Neutrophil (primary cell): Measurements from ENCODE around the gene SOX15.
A peak's percentile ranks its signal among the peaks of the same experiment; 100 is the strongest.

Experiments used
- H3K27ac ChIP-seq: fragments of 200-600 bp; sonication (generic); 2 replicates; pipeline ENCODE4 v1.5.1; 2016; ENCODE audit warnings: mild to moderate bottlenecking, moderate library complexity
- H3K27me3 ChIP-seq: fragments of 200-600 bp; sonication (generic); 2 replicates; pipeline ENCODE4 v1.6.0; 2016; ENCODE audit warnings: mild to moderate bottlenecking
- H3K36me3 ChIP-seq: fragments of 200-600 bp; sonication (generic); 2 replicates; pipeline ENCODE4 v1.5.1; 2017
- H3K4me1 ChIP-seq, 2 experiments: fragments of 200-600 bp in 1 of 2; sonication (generic) in 1 of 2; 1 replicate in 1 of 2; 2 replicates in 1 of 2; pipeline versions ENCODE4 v1.5.1 to v1.6.1; 2013 to 2016; ENCODE audit warnings: low read depth in 1 of 2, low read length in 1 of 2, mild to moderate bottlenecking in 1 of 2, moderate library complexity in 1 of 2; ENCODE audit not compliant: control insufficient read depth in 1 of 2, insufficient read depth in 1 of 2
- H3K4me3 ChIP-seq, 2 experiments: fragments of 200-600 bp in 1 of 2; sonication (generic) in 1 of 2; 1 replicate in 1 of 2; 2 replicates in 1 of 2; pipeline ENCODE4 v1.5.1; 2013 to 2016; ENCODE audit warnings: low read depth in 1 of 2, low read length in 1 of 2, mild to moderate bottlenecking in 1 of 2, moderate library complexity in 1 of 2
- H3K9me3 ChIP-seq: fragments of 200-600 bp; sonication (generic); 2 replicates; pipeline ENCODE4 v1.5.1; 2016
- CTCF ChIP-seq: fragments of 200-600 bp; sonication (generic); IDR thresholded peaks from 2 replicates; pipeline ENCODE4 v1.5.1; 2016; ENCODE audit warnings: antibody characterized with exemption

The SOX15 gene

GRCh38 chr17:7623661-7624060, 33.8 kb upstream of the SOX15 start:
- H3K4me3 ChIP-seq = no peak overlapping the region
- no peak for TF ChIP-seq CTCF
- no peaks in the 10 kb centered on the region for H3K27me3 ChIP-seq
- H3K36me3 ChIP-seq = no peaks in the 10 kb centered on the region
- peaks cover 18 to 22% of the 10 kb centered on the region in 2 experiments for H3K4me1 ChIP-seq
- H3K9me3 ChIP-seq = no peaks in the 10 kb centered on the region
- H3K27ac ChIP-seq = no peak overlapping the region

GRCh38 chr17:7620835-7621234, 30.9 kb upstream of the SOX15 start:
- Histone ChIP-seq H3K27me3 (no peaks in the 10 kb centered on the region), H3K9me3 (no peaks in the 10 kb centered on the region), H3K27ac (no peak overlapping the region), H3K4me1 (peaks cover under 1 to 4% of the 10 kb centered on the region in 2 experiments), H3K36me3 (no peaks in the 10 kb centered on the region), H3K4me3 (no peak overlapping the region)
- TF ChIP-seq CTCF = no peak

- Histone ChIP-seq H3K9me3 (no peaks in the 10 kb centered on the region), H3K36me3 (no peaks in the 10 kb centered on the region), H3K4me1 (peaks cover 9% of the 10 kb centered on the region in 2 experiments), H3K27me3 (no peaks in the 10 kb centered on the region), H3K4me3 (no peak overlapping the region), H3K27ac (no peak overlapping the region)
- no peak for TF ChIP-seq CTCF
Measured at GRCh38 chr17:7618608-7619007, 28.7 kb upstream of the SOX15 start.

GRCh38 chr17:7615265-7615747, 25.4 kb upstream of the SOX15 start:
- Histone ChIP-seq H3K4me1 (peaks cover 16 to 25% of the 10 kb centered on the region in 2 experiments), H3K36me3 (no peaks in the 10 kb centered on the region), H3K27ac (peak overlapping the region; percentile 95), H3K4me3 (peak overlapping the region; percentile 78 to 83), H3K27me3 (no peaks in the 10 kb centered on the region), H3K9me3 (no peaks in the 10 kb centered on the region)
- TF ChIP-seq CTCF = no peak

GRCh38 chr17:7614425-7615264, 24.8 kb upstream of the SOX15 start, which contains the start of gene FXR2:
TSS of gene FXR2 (minus strand) at chr17:7614897. CDS start at chr17:7614532, 365 bp downstream.
- H3K4me1 ChIP-seq = peaks cover 16 to 25% of the 10 kb centered on the region in 2 experiments
- H3K36me3 ChIP-seq = no peaks in the 10 kb centered on the region
- no peaks in the 10 kb centered on the region for H3K27me3 ChIP-seq
- peak; percentile 80 for TF ChIP-seq CTCF
- no peaks in the 10 kb centered on the region for H3K9me3 ChIP-seq
- H3K27ac ChIP-seq = peak within 1 kb of the TSS; percentile 95
- H3K4me3 ChIP-seq = peak within 1 kb of the TSS; percentile 78 to 83
